GOT3 (cell line): ENCODE measurements around the gene PDIA3.
"Not testable (repeated sequence)": the region's sequence is repeated elsewhere in the genome, so short reads cannot be mapped to it uniquely, and the experiment has no call there.

Experiments used
- DNase-seq: peaks from one replicate; lab custom pipeline; 2025; ENCODE audit warnings: mixed read lengths; lab: John Stamatoyannopoulos, UW

Gene PDIA3

GRCh38 chr15:43746245-43746902 is at the start of gene PDIA3:
TSS of gene PDIA3 (plus strand) at chr15:43746438. CDS start at chr15:43746540, 102 bp downstream.
- peak; percentile 69 for DNase-seq

GRCh38 chr15:43702174-43702573 is 44.1 kb upstream of the PDIA3 start:
- DNase-seq: no peak

GRCh38 chr15:43702701-43703424 is 43.4 kb upstream of the PDIA3 start:
- DNase-seq: no peak

- DNase-seq: not testable (repeated sequence)
Measured at GRCh38 chr15:43710431-43711131, 35.7 kb upstream of the PDIA3 start.

GRCh38 chr15:43723151-43723550 is 23.1 kb upstream of the PDIA3 start:
- DNase-seq: no peak

GRCh38 chr15:43726306-43726705 is 19.9 kb upstream of the PDIA3 start:
- not testable (repeated sequence) for DNase-seq

GRCh38 chr15:43728053-43728725 is 18.0 kb upstream of the PDIA3 start:
- not testable (repeated sequence) for DNase-seq

GRCh38 chr15:43735416-43735815 is 10.8 kb upstream of the PDIA3 start:
- no peak for DNase-seq

- not testable (repeated sequence) for DNase-seq
Measured at GRCh38 chr15:43746903-43747309, 668 bp downstream of the PDIA3 start.

GRCh38 chr15:43748376-43748775 is 2.1 kb downstream of the PDIA3 start:
- DNase-seq: no peak

- no peak for DNase-seq
Measured at GRCh38 chr15:43749690-43750345, 3.6 kb downstream of the PDIA3 start.

- DNase-seq: no peak
Measured at GRCh38 chr15:43751885-43752284, 5.6 kb downstream of the PDIA3 start.

GRCh38 chr15:43762824-43763223 is 16.6 kb downstream of the PDIA3 start:
- no peak for DNase-seq

GRCh38 chr15:43763819-43764446 is 17.7 kb downstream of the PDIA3 start:
- DNase-seq: no peak

GRCh38 chr15:43769584-43770228 is 23.5 kb downstream of the PDIA3 start:
- no peak for DNase-seq

GRCh38 chr15:43771816-43772215 is 25.6 kb downstream of the PDIA3 start:
- no peak for DNase-seq

- no peak for DNase-seq
Measured at GRCh38 chr15:43772624-43773023, 26.4 kb downstream of the PDIA3 start.

GRCh38 chr15:43774062-43774461 is 27.8 kb downstream of the PDIA3 start:
- DNase-seq: no peak

GRCh38 chr15:43775411-43775965 is 29.2 kb downstream of the PDIA3 start:
- no peak for DNase-seq

GRCh38 chr15:43776101-43776717 is 30.0 kb downstream of the PDIA3 start:
- DNase-seq: no peak
